NCI-H748 (cell line): ENCODE results near the gene SLC39A6.
A peak's percentile ranks its signal among the peaks of the same experiment; 100 is the strongest.
"Not testable (repeated sequence)": the region's sequence is repeated elsewhere in the genome, so short reads cannot be mapped to it uniquely, and the experiment has no call there.

Experiments
- DNase-seq: peaks from one replicate; lab custom pipeline; 2025; ENCODE audit not compliant: unreplicated experiment; lab: John Stamatoyannopoulos, UW

SLC39A6 gene

DNA sequence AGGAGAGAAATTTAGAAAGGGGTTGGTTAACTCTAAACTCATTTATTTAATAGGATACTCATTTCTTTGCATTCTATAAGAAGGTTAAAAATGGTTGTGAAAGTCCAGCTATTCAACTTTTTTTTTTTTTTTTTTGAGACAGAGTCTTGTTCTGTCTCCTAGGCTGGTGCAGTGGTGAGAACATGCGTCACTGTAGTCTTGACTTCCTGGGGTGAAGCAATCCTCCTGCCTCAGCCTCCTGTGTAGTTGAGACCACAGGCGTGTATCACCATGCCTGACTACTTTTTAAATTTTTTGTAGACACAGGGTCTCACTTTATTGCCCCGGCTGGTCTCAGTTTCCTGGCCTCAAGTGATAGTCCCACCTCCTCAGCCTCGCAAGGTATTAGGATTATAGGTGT lies 12.4 kb upstream of the SLC39A6 start:
- DNase-seq: no peak

DNA sequence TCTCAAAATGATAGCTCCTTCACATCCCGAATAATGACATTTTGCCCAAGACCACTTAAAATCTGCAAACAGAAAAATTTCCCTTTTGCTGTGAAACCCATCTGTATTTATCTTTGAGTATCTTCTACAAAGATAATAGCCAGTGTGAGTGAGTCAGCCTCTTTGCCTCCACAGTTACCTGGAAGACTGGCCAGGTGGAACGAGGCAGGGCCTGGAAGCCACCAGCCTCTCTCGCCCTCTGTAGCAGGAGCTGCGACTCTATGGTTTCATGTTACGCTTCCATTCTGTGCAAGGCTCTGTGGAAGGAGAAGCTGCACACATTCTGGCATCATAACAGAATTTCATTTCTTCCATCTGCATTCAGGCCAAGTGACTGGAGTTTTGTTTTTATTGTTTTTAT lies 10.1 kb upstream of the SLC39A6 start:
- DNase-seq: no peak

DNA sequence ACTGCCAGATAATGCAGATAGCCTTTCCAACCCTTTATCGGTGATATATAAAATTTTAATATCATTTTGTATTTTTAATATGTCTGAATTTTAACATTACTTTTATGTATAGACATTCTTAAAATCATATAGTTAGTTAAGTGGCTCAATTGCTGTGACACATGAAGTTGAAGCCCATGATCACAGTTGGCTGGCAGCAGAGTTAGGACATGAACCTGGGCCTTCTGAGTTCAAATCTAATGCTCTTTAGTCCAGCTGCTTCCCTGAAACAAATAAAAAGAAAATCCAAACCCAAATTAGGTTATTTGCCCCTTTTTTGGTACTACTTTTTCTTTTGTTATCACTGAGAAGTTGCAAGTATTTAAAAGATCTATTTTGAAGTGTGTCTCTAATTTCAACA lies 6.1 kb upstream of the SLC39A6 start:
- no peak for DNase-seq

DNA sequence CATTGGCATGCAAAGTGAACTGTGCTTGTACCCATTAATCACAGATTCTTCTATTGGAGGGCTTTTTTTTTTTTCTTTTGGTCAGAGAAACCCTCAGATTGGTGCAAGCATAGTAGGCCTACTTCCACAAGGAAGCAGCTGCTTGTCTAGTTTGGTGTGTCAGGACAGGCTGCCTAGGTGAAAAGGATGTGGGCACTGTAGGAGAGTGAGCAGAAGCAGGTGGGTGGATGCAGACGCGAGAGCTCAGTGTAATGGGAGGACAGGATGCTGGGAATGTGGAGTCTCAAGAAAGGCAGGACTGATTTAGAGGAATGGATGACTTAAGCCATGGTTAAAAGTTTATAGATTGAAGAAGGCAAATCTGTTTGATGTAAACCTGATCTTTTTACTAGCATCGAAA lies 3.6 kb upstream of the SLC39A6 start:
- no peak for DNase-seq

DNA sequence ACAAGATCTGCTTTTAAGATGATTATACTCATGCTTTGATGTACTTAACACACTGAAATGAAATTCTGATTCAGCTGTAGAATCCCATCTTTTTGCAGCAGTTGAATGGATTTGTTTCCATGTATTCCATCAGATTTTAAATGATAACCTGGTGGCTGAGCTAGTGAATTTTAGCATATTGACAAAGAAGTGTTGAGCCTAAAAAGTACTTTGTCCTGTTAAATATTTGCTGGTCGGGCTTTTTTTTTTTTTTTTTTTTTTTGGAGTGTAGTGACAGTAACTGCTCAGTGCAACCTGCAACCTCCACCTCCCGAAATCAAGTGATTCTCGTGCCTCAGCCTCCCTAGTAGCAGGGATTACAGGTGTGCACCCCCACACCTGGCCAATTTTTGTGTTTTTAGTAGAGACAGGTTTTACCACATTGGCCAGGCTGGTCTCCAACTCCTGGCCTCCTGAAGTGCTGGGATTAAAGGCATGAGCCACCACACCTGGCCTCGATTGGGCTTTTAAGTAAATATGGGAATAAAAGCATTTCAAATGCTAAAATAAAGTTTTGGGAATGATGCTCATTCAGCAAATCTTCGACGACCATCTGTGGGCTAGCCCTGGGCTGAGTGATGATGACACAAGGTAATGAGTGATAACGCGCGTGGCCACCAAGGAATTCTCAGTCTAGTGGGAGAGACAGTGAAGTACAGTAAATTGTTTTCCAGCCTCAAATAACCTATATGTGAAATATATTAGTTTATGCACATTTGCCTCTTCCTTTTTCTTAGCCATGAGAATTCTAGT lies 2.7 kb upstream of the SLC39A6 start:
- DNase-seq: no peak

DNA sequence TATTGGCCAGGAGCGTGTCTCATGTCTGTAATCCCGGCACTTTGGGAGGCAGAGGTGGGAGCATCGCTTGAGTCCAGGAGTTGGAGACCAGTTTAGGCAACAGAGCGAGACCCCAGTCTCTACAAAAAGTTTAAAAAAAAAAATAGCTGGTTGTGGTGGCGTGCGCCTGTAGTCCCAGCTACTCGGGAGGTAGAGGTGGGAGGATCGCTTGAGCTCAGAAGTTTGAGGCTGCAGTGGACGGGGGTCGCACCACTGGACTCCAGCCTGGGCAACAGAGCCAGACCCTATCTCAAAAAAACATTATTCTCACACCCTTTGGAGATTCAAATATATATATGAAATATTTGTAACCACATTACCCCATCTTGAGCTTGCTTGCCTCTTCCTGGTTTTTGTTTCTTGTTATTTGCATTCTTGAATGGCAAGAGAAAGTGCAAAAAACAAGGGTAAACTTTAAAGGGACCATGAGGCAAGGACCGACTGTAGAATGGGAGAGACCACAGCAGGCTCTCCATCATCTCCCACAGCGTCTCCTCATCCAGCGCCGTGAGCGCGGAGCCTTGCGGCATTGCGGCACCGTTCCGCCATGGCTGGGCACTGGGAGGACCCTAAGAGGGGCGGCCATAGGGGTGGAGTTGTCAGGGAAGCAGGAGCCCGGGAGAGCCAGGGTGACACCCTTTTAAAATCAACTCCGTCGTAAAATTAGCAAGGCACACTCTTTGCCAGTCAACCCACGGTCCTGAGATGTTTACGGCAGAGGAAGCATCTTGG lies 1.9 kb upstream of the SLC39A6 start:
- no peak for DNase-seq

DNA sequence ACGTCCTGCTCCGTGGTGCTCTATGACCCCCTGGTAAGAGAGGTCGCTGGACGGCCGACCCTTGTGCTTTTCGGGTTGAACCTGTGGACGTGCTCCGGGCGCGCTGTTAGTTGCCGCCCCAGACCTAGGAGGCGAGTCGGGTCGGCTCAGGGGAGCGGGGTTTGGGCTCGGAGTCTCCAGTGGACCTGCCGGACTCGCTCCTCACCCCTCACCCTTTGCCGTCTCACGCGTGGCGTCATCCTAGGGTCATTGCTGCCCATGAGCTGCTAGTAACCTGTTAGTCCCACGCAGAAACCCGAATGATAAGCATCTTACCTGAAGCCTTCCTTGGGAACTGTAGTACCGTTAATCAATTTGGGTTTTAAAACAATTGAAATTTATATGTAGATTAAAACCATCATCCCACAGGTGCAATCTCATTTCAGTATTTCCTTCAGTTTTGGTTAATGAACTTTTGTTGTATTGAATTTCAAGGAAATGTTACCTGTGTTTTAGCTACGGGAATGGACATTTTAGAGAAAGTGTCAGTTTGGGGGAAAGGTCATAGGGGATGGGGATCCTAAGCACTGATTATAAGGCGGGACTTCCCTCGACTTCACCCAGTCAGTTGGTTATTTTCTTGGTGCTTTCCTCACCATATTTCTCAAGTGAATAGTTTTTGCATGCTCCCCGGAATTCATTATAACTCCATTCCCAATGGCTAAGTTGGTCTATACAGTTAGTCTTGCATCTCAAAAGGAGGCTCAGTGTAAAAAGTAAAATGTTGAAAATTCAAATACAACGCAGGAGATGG lies 1.1 kb upstream of the SLC39A6 start:
- DNase-seq: no peak

DNA sequence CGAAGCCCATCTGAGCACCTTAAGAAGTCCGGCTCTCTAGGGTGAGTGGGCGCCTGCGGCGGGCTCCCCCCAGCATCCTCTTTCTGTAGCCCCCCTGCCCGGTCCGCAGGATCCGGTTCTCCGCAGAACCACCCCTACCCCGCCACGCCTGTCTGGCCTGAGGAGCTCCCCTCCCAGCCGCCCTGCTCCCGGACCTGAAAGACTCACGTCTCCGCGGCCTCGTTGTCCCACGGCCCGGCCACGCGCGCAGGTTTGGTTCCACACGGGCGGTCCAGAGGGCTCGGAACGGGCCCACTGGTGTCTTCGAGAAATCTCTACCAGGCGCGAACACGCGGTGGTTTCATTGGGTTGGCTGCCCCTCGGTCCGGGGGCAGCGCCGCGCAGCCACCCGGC lies 237 bp downstream of the SLC39A6 start:
- DNase-seq: no peak

DNA sequence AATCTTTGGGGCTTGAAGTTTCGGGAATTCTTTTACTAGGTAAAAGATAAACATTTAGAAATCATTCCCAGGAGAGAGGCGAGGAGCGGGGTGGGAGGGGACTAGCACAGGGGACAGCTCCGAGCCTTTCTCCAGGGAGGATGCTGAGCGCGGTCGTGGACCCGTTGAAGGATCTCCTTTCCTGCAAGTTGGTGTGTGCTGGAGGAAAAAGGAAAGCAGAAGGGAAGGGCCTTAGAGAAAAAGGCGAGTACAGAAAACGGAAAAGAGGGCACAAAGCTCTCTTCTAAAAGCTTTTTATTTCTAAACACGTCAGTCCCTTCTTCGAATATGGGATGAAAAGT lies 640 bp downstream of the SLC39A6 start:
- peak; percentile 51 for DNase-seq

DNA sequence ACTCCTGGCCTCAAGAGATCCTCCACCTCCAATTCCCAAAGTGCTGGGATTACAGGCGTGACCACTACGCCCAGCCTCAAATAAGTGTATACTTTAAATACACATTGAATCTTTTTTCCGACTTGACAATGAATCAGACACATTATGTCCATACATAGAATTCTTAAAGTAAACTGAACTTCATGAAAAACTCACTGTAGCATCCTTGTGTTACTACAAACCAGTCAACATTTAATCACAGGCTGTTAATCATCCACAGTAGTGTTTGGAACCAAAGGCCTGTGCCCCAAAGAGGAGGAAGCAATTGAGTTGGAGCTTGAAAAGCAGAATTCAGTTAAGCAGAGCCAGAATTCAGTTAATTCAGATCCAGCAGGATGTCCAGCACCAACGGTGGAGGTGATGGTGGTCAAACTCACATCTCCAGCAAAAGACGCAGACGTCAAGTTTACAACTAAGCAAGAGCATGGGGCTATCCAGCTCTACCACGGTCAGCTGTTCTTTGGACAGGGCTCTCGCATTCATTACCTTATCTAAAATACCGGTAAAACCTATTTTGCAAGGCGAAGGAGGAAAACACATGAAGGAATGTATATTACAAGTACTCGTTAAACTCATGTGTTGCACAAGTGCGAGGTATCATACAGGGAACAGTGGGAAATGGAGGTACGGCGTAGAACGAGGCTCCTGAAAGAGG lies 1.2 kb downstream of the SLC39A6 start:
- peak; percentile 36 for DNase-seq

DNA sequence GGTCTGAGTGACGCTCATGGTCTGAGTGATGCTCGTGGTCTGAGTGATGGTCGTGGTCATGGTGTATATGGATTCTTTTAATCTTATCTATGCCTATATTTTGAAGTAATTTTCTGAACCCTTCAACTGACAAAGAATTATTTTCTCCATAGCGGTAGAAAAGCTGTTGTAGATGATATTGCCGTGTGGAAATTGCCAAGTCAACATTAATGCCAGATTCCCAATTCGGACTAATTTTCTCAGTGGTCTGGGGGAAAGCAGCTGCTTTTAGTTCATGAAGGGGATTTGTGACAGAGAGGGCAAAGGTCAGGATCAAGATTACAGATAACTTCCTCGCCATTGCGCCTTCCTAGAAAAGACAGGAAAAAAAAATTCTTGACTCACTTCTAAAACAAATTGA lies 2.5 kb downstream of the SLC39A6 start:
- DNase-seq: no peak

DNA sequence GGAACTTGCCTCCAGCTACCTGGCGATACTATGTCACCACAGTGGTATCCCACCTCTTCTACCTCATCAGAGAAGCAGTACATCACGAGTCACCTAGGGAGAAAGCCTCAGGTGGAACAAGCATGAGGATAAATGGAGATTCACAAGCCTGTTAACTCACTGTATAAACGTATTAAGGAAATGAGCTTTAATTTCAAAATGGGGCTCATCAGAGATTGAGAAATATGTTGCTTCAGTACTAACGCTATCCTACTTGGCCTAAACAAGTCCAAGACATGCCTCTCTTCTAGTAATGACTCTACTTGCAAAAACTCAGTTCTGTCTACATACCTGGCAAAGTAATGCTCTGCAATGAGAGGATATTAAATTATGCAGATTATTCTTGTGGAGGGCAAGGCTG lies 4.3 kb downstream of the SLC39A6 start:
- no peak for DNase-seq

DNA sequence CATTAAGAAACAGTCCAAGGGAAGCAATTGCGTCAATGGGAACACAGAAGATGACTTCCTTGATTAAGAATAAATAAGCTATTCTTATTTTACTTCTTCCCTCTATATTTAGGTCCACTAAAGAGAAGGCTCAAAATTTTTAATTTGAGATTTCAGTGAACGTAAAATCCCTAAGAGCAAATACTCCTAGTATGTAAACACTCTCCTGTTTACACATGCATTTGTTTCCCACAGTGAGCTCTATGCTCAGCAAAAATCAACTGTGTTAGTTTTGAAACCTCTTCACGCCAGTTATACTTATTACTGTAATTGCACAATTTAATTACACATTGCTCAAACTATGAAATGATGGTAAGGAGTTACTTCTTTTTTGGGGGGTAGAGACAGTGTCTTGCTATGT lies 8.8 kb downstream of the SLC39A6 start:
- no peak for DNase-seq

DNA sequence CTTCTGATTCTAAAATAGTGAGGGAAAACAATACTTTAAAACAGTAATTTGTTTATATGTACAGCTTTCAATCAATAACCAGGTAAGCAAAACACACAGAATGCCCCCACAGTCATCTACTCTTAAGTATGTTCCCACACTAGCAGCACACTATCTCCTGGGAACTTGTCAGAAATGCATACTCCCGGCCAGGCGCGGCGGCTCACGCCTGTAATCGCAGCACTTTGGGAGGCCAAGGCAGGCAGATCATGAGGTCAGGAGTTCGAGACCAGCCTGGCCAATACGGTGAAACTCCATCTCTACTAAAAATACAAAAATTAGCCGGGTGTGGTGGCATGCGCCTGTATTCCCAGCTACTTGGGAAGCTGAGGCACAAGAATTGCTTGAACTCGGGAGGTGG lies 12.4 kb downstream of the SLC39A6 start:
- not testable (repeated sequence) for DNase-seq

DNA sequence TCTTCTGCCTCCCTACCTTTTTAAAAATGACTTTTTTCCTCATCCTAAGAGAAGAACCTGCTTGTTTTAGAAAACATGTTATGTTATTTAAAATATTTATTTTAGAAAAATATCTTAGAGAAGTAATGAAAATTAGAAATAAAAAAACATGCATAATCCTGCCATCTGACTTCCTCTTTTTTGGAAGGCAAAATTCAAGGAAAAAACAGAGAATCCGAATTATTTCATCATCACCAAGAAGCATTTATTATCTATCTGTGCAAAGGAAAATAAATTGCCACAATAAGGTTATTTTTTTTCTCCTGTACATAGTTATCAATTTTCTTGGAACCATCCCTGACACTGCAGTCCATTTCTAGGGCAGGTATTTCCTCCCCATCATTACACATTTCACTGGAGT lies 14.4 kb downstream of the SLC39A6 start:
- no peak for DNase-seq

DNA sequence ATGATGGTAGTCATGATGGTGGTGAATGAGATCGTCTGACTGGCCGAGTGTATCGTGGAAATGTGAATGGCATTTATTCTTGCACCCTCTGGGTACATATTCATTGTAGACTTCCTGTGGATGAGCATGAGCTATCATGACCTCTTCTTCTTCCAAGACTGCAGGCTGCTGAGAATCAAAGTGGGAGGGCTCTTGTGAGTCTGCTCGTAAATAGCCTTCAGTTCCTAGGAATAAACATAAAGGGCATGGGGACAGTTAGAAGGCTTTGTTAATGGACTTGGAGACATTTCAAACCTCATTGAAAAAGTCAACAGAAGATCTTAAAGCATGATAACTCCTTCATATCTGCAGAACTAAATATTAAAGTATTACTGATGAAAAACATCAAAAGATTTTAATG lies 14.9 kb downstream of the SLC39A6 start:
- no peak for DNase-seq

DNA sequence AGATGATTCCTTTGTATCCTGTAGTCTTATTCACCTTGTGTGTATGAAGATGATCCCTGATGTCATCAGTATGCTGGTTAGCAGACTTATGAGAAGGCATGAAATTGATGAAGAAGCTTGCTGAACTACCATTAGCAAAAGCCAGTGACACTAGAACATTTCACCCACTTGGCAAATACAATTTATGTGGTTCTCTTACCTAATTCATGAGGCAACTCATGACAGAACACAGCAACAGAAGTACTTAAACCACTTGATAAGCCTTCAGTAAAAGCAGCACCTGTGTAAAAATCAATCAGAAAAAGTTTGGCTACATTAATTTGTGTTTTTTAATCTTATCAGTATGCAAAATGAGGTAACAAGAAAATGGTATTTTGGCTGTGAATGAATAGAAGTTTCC lies 16.8 kb downstream of the SLC39A6 start:
- DNase-seq: no peak

DNA sequence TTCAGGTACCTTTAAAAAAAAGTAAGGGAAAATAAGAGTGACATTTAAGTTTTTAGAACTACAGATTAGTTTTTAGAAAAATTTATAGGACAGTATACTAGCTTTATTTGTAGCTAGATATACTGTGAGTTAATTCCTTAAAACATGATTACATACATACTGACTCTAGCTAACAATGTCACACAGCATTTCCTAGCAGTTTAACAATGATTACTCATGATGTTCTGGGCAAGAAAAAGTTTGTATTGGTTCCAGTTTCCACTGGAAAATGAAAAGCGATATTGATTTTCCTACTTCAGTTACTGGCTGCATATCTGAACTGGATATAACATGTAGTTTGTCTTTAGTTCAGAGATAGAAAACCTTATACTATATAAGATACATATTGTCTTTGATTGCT lies 19.4 kb downstream of the SLC39A6 start:
- DNase-seq: no peak

DNA sequence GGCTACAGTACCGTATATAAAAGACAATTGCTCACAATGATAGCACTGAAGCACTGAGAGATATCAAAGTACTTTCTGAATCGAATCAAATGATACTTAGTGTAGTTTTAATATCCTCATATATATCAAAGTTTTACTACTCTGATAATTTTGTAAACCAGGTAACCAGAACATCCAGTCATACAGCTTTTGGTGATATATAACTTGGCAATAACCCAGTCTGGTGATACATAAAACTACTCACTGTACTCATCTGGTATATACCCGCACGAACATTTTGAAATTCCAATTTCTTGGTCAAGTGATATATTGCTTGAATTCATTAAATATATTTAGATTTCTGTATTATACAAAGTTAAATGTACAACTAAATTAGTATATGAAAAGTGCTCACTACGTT lies 20.5 kb downstream of the SLC39A6 start:
- DNase-seq: no peak

DNA sequence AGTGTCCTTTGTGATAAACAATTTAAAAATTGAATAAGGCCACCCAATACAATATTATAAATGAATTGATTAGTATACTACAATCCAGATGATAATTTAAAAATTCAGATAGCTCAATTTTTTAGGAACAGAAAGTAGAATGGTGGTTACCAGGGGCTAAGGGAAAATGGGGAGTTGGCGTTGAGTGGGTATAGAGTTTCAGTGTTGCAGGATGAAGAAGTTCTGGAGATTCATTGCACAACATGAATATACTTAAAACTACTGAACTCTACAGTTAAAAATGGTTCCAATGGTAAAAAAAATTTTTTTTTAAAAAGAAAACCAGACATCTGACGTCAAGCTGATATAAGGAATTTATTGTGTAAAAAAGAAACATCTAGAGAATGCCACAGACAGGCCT lies 20.9 kb downstream of the SLC39A6 start:
- no peak for DNase-seq

DNA sequence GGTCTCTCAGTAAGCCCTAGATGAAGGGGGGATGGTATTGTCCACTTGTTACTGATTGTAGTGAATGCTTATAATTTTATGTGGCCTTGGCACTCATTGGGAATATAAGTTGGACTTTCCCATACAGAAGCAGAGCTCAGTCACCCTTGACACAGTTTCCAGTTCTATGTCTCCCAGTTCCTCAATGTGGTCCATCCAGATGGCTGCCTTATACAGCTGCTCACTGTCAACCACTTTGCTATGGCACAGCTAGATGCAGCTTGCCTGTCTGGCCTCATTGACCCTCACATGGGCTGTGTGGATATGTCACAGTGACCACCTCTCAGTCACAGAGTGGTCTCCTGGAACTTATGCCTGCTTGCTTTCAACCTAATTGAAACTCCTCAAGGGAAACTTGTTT lies 21.7 kb downstream of the SLC39A6 start:
- DNase-seq: no peak
